Measurements from ENCODE around the gene SBF1. TPM values are rescaled to one million over a fixed set of nuclear protein-coding genes. Genes with fewer than 3 reads are reported as not detected.

The SBF1 gene
- total and polyA plus RNA-seq, 2 of the 13 experiments (the other 11 are each of a cell fraction or from before 2014, with no cell fraction given) = 31.7 to 40.9 TPM

GRCh38 chr22:50507991-50508884 is 33.4 kb upstream of the SBF1 start, which contains the start of gene NCAPH2 (continued):
- TF ChIP-seq GATA4 (IDR thresholded peaks at IDR 0.05; ENCODE audit: borderline replicate concordance, low read depth) = no peak
- no peak for TF ChIP-seq KIAA2018 (CRISPR knock-in tag; IDR thresholded peaks at IDR 0.05; ENCODE audit: borderline replicate concordance)
- TF ChIP-seq ZIK1 (CRISPR knock-in tag; IDR thresholded peaks at IDR 0.05; ENCODE audit: borderline replicate concordance, low read depth) = no peak
- no peak for TF ChIP-seq ASH2L (IDR thresholded peaks at IDR 0.05; ENCODE audit: insufficient read length, low read depth, low read length)
- no peak for TF ChIP-seq ZNF597 (CRISPR knock-in tag; IDR thresholded peaks at IDR 0.05)
- no peak for TF ChIP-seq CREB3 (CRISPR knock-in tag; IDR thresholded peaks at IDR 0.05)
- TF ChIP-seq ARNT2 (CRISPR knock-in tag; IDR thresholded peaks at IDR 0.05; ENCODE audit: low read depth) = no peak
- no peak for TF ChIP-seq AKAP8 (CRISPR knock-in tag; IDR thresholded peaks at IDR 0.05)
- no peak for TF ChIP-seq ZNF770 (CRISPR knock-in tag; IDR thresholded peaks at IDR 0.05)
- TF ChIP-seq TARDBP (CRISPR knock-in tag; IDR thresholded peaks at IDR 0.05) = peak; percentile 71; the same call in 1 of the 2 replicates
- TF ChIP-seq CBX5 (CRISPR knock-in tag; IDR thresholded peaks at IDR 0.05; ENCODE audit: borderline replicate concordance) = peak; percentile 70; the same call in 1 of the 2 replicates
- peak; percentile 64; the same call in 1 of the 2 replicates for TF ChIP-seq CCDC6 (CRISPR knock-in tag; IDR thresholded peaks at IDR 0.05)
- no peak for TF ChIP-seq AGO2 (optimal IDR thresholded peaks at IDR 0.05; ENCODE audit: low read depth, low read length)
- TF ChIP-seq PREB (CRISPR knock-in tag; IDR thresholded peaks at IDR 0.05) = no peak

Data from HepG2 (cell line).